CD14-positive monocyte (primary cell): ENCODE data around the gene RTP3. TPM values are rescaled to one million over a fixed set of nuclear protein-coding genes. Genes with fewer than 3 reads are reported as not detected.
"Not testable (repeated sequence)": the region's sequence is repeated elsewhere in the genome, so short reads cannot be mapped to it uniquely, and the experiment has no call there.

Experiments
- DNase-seq, 3 donors: peaks; one replicate each; pipeline ENCODE4 v3.0.0-alpha.2; 2011 to 2022
- H2AFZ ChIP-seq: 2 replicates; pipeline ENCODE4 v1.6.0; 2012; ENCODE audit warnings: mild to moderate bottlenecking, low read depth, low read length, inconsistent platforms; ENCODE audit not compliant: insufficient read depth, poor library complexity, severe bottlenecking
- H3K27ac ChIP-seq, 2 donors: 1 replicate in 1 of 2; 2 replicates in 1 of 2; pipeline ENCODE4 v1.5.1; 2012 to 2013; ENCODE audit warnings: low read length in 2 of 2, control low read depth in 1 of 2, inconsistent platforms in 1 of 2, low read depth in 1 of 2, mild to moderate bottlenecking in 1 of 2
- H3K27me3 ChIP-seq, 2 donors: one replicate each; pipeline versions ENCODE4 v1.6.0 to v1.6.1; 2011 to 2013; ENCODE audit warnings: low read length in 2 of 2; ENCODE audit not compliant: control insufficient read depth in 2 of 2, insufficient read depth in 2 of 2
- H3K36me3 ChIP-seq, 2 donors: replicated peaks in 1 of 2; 1 replicate in 1 of 2; 2 replicates in 1 of 2; pipeline versions ENCODE4 v1.5.1 to v1.6.1; 2012 to 2013; ENCODE audit warnings: low read length in 2 of 2, control low read depth in 1 of 2, inconsistent platforms in 1 of 2, mild to moderate bottlenecking in 1 of 2; ENCODE audit not compliant: insufficient read depth in 2 of 2, control insufficient read depth in 1 of 2
- H3K4me1 ChIP-seq, 2 donors: 1 replicate in 1 of 2; 2 replicates in 1 of 2; pipeline versions ENCODE4 v1.5.1 to v1.6.1; 2012 to 2013; ENCODE audit warnings: low read length in 2 of 2, control low read depth in 1 of 2, inconsistent platforms in 1 of 2, mild to moderate bottlenecking in 1 of 2, moderate library complexity in 1 of 2; ENCODE audit not compliant: insufficient read depth in 2 of 2, control insufficient read depth in 1 of 2
- H3K4me2 ChIP-seq: replicated peaks from 2 replicates; pipeline ENCODE3; 2012; ENCODE audit warnings: low read length, moderate library complexity, mild to moderate bottlenecking; ENCODE audit not compliant: poor library complexity, severe bottlenecking; ENCODE audit errors: extremely low read depth
- H3K4me3 ChIP-seq, 3 experiments: fragments of 200-600 bp in 1 of 3; sonication (generic) in 1 of 3; replicated peaks in 1 of 3; 1 replicate in 2 of 3; 2 replicates in 1 of 3; pipeline ENCODE4 v1.5.1; 2011 to 2013; ENCODE audit warnings: low read length in 3 of 3, mild to moderate bottlenecking in 3 of 3, control low read depth in 2 of 3, low read depth in 2 of 3, inconsistent platforms in 1 of 3, moderate library complexity in 1 of 3
- H3K79me2 ChIP-seq: 2 replicates; pipeline ENCODE4 v1.6.0; 2012; ENCODE audit warnings: mild to moderate bottlenecking, control low read depth, inconsistent platforms, low read length, moderate library complexity; ENCODE audit not compliant: insufficient read depth
- H3K9ac ChIP-seq: 2 replicates; pipeline ENCODE4 v1.6.0; 2017; ENCODE audit warnings: low read length, mild to moderate bottlenecking; ENCODE audit not compliant: insufficient read depth, poor library complexity, severe bottlenecking
- H3K9me3 ChIP-seq, 2 donors: replicated peaks in 1 of 2; 1 replicate in 1 of 2; 2 replicates in 1 of 2; pipeline versions ENCODE4 v1.5.1 to v1.6.1; 2012 to 2013; ENCODE audit warnings: low read length in 2 of 2, control low read depth in 1 of 2; ENCODE audit not compliant: control insufficient read depth in 1 of 2, insufficient read depth in 1 of 2
- H4K20me1 ChIP-seq: 2 replicates; pipeline ENCODE4 v1.6.0; 2012; ENCODE audit warnings: mild to moderate bottlenecking, low read length, control low read depth, moderate library complexity; ENCODE audit not compliant: insufficient read depth
- H3K27ac Mint-ChIP-seq, 7 donors: one replicate each; pipeline ENCODE4 v1.8.0; 2020; ENCODE audit warnings: mild to moderate bottlenecking in 7 of 7, mixed read lengths in 7 of 7, moderate library complexity in 6 of 7, inconsistent platforms in 2 of 7
- H3K27me3 Mint-ChIP-seq, 3 donors: one replicate each; pipeline ENCODE4 v1.8.0; 2021 to 2022; ENCODE audit warnings: low read depth in 3 of 3, mild to moderate bottlenecking in 3 of 3, mixed read lengths in 3 of 3, moderate library complexity in 3 of 3, inconsistent platforms in 1 of 3
- H3K36me3 Mint-ChIP-seq, 2 donors: one replicate each; pipeline ENCODE4 v1.8.0; 2020; ENCODE audit warnings: mixed read lengths in 2 of 2, inconsistent platforms in 1 of 2, mild to moderate bottlenecking in 1 of 2
- H3K4me1 Mint-ChIP-seq: one replicate; pipeline ENCODE4 v1.8.0; 2020; ENCODE audit warnings: mild to moderate bottlenecking, mixed read lengths
- H3K4me3 Mint-ChIP-seq, 2 donors: one replicate each; pipeline ENCODE4 v1.8.0; 2020; ENCODE audit warnings: mild to moderate bottlenecking in 2 of 2, mixed read lengths in 2 of 2, moderate library complexity in 1 of 2
- H3K9me3 Mint-ChIP-seq, 7 donors: one replicate each; pipeline ENCODE4 v1.8.0; 2020 to 2022; ENCODE audit warnings: mixed read lengths in 7 of 7, mild to moderate bottlenecking in 6 of 7, moderate library complexity in 6 of 7, inconsistent platforms in 2 of 7
- WGBS: methylation state at CpG from one replicate; pipeline ENCODE4 v1.1.5; 2013; ENCODE audit warnings: missing lambda C conversion rate; ENCODE audit not compliant: insufficient coverage; 5-methylcytosine and 5-hydroxymethylcytosine counted together
- intact Hi-C, 2 donors: fragments of 100-400 bp; cut with micrococcal nuclease; formaldehyde crosslinking; loops; one replicate each; pipeline versions ENCODE4 v1.15.0 to v1.15.1; 2023
- polyA plus RNA-seq, 3 donors: library from polyadenylated mRNA; depleted of rRNA in 1 of 3; unstranded in 2 of 3; stranded (reverse) in 1 of 3; fragments of 300-500 nt in 2 of 3; fragments of >200 nt in 1 of 3; fragmentation: Illumina TruSeq in 2 of 3; gene quantifications; 1 replicate in 2 of 3; 2 replicates in 1 of 3; pipeline ENCODE4 v1.2.3, GENCODE V29; 2012 to 2021
- TF ChIP-seq, protein P1 (sequence below): fragments of 200-600 bp; IDR thresholded peaks from one replicate; pipeline ENCODE4 v1.8.0; 2022; ENCODE audit warnings: antibody characterized with exemption, mild to moderate bottlenecking

Gene RTP3
- polyA plus RNA-seq, 3 donors = not detected

GRCh38 chr3:46537779-46538178 is 40.0 kb downstream of the RTP3 start:
- no peak for DNase-seq
- H3K9me3 Mint-ChIP-seq = peaks cover 0 to 2% (median 0%) of the 10 kb centered on the region in 7 donors
- Histone ChIP-seq H3K9ac (no peak overlapping the region), H3K9me3 (no peaks in the 10 kb centered on the region), H3K4me2 (no peak overlapping the region), H3K27ac (no peak overlapping the region), H3K4me3 (no peak overlapping the region), H2AFZ (no peak overlapping the region), H4K20me1 (no peaks in the 10 kb centered on the region), H3K79me2 (no peaks in the 10 kb centered on the region), H3K27me3 (no peaks in the 10 kb centered on the region), H3K4me1 (peaks cover 24 to 29% of the 10 kb centered on the region in 2 donors), H3K36me3 (no peaks in the 10 kb centered on the region)
- H3K27ac Mint-ChIP-seq = peak overlapping the region in 2 of 7 donors; percentile 48 to 87
- WGBS = 91% methylated on average over 5 of the region's 5 CpGs
- peaks cover 32% of the 10 kb centered on the region for H3K4me1 Mint-ChIP-seq
- TF ChIP-seq, protein P1, sequence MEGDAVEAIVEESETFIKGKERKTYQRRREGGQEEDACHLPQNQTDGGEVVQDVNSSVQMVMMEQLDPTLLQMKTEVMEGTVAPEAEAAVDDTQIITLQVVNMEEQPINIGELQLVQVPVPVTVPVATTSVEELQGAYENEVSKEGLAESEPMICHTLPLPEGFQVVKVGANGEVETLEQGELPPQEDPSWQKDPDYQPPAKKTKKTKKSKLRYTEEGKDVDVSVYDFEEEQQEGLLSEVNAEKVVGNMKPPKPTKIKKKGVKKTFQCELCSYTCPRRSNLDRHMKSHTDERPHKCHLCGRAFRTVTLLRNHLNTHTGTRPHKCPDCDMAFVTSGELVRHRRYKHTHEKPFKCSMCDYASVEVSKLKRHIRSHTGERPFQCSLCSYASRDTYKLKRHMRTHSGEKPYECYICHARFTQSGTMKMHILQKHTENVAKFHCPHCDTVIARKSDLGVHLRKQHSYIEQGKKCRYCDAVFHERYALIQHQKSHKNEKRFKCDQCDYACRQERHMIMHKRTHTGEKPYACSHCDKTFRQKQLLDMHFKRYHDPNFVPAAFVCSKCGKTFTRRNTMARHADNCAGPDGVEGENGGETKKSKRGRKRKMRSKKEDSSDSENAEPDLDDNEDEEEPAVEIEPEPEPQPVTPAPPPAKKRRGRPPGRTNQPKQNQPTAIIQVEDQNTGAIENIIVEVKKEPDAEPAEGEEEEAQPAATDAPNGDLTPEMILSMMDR = no peak
- H3K36me3 Mint-ChIP-seq = no peaks in the 10 kb centered on the region
- H3K27me3 Mint-ChIP-seq = peaks cover 0 to 8% (median 1%) of the 10 kb centered on the region in 3 donors
- no peak overlapping the region for H3K4me3 Mint-ChIP-seq
- intact Hi-C loops = no loop called here

GRCh38 chr3:46538425-46538802 is 40.6 kb downstream of the RTP3 start:
- H4K20me1 ChIP-seq, H3K9ac ChIP-seq, H3K9me3 Mint-ChIP-seq, H3K36me3 Mint-ChIP-seq, DNase-seq, intact Hi-C loops, H3K79me2 ChIP-seq, H3K27me3 Mint-ChIP-seq, H3K27me3 ChIP-seq, H3K9me3 ChIP-seq, H3K36me3 ChIP-seq: not testable (repeated sequence)
- Histone ChIP-seq H3K4me3 (peak overlapping the region in 2 of 3 experiments; percentile 43 to 68), H2AFZ (peak overlapping the region; percentile 67), H3K4me2 (peak overlapping the region; percentile 71), H3K4me1 (peaks cover 24 to 29% of the 10 kb centered on the region in 2 donors), H3K27ac (peak overlapping the region; percentile 30 to 81)
- peaks cover 32% of the 10 kb centered on the region for H3K4me1 Mint-ChIP-seq
- WGBS = no CpG with 5 or more reads among the region's 5 CpGs
- H3K27ac Mint-ChIP-seq = peak overlapping the region in 5 of 7 donors; percentile 71 to 87 (median 83)
- peak overlapping the region; percentile 76 to 92 for H3K4me3 Mint-ChIP-seq
